Activated CD4-positive, alpha-beta T cell treated with anti-CD3 and anti-CD28 coated beads for 4 hours (primary cell): ENCODE data around the gene DCBLD1.
"Not testable (repeated sequence)": the region's sequence is repeated elsewhere in the genome, so short reads cannot be mapped to it uniquely, and the experiment has no call there.

Experiments
- DNase-seq, 2 donors: peaks; one replicate each; pipeline ENCODE4 v3.0.0-alpha.2; 2020

DCBLD1 gene

DNA sequence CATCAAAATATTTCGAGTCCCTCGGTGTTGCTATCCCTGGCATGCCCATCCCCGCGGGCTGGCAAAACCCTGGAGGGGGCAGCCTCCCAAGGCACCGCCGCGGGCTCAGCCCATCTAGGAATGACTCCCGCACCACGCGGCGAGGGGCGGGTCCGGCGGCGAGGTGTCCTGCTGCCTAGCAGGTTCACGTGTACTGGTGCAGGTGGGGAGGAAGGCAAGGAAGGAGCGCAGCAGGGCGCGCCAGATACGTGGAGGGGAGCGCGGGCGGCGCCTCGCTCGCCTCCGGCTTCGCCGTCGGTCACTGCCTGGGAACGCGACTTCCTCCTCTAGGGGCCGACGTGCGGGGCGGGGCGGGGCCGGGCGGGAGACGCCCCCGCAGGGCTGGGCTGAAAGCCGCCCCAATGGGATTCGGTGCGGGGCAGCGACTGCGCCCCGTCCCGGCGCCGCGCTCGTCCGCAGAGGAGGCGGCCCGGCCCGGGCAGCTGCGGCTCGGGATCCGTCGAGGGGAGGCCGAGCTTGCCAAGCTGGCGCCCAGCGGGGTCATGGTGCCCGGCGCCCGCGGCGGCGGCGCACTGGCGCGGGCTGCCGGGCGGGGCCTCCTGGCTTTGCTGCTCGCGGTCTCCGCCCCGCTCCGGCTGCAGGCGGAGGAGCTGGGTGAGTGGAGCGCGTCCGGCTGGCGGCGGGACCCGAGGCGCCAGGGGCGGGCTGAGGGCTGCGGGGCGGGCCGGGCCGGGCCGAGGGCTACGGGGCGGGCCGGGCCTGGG is at the start of gene DCBLD1:
DCBLD1 (plus strand) TSS at position 435 of the 764 bp plus-strand sequence; CDS start at position 543, 108 bp downstream.
- peak; percentile 34 to 45 for DNase-seq

DNA sequence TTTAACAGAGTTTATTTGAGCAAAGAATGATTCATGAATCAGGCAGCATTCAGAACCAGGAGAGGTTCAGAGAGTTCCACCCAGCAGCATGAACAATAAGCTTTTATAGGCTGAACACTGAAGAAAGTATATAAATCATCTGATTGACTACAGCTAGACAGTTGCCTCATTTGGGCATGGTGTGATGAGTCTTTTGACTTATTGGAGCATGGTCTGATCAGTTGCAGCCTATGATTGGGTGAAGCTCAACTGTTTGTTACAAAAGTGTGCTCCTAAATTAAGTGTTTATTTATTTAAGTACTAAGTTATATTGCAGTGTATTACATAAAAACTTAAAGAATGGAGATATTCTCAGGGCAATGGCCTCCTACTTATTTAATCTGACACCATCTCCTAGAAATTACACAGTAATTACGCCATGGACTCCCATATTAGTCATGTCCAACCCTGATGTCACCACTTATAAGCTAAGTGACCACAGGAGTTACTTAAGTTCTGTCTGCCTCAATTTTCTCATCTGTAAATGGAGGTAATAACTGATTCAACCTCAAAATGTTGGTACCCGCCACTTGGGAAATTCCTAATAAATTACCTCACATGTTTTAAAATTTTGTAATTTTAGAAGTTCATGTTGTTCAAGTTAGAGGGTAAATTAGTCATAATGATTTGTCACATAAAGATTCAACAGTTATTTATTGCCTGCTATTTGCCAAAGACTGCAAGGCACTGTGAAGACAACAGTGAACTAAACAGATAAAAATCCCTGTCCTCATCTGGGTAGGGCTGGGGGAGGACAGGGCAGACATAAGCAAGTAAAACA is 41.6 kb upstream of the DCBLD1 start:
- DNase-seq, result no peak

DNA sequence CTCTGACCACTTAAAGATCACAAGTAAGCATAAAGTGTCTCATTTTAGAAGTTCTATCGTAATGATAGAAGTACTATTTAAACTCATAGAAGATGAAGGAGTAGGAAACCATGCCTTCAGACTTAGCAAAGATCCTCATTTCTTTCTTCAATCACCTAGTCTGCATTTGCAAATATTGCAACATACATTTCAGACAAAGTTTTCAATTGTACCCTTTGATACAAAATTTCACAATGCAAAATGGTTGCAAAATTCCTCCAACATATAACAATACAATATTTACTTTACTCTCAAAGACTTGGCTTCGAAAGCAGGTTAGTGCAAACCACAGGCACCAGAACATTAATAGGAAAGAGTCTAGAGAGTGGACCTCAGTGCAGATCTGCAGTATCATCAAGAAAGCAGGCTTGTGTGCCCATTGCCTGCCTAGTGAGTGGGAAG is 40.6 kb upstream of the DCBLD1 start:
- DNase-seq, result no peak

DNA sequence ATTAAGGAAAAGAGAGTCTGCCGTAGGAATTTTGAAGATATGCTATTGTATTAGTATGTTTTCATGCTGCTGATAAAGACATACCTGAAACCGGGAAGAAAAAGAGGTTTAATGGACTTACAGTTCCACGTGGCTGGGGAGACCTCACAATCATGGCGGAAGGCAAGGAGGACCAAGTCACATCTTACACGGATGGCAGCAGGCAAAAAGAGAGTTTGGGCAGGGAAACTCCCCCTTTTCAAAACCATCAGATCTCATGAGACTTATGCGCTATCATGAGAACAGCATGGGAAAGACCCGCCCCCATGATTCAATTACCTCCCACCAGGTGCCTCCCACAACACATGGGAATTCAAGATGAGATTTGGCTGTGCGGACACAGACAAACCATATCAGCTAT is 40.2 kb upstream of the DCBLD1 start:
- DNase-seq, result not testable (repeated sequence)

DNA sequence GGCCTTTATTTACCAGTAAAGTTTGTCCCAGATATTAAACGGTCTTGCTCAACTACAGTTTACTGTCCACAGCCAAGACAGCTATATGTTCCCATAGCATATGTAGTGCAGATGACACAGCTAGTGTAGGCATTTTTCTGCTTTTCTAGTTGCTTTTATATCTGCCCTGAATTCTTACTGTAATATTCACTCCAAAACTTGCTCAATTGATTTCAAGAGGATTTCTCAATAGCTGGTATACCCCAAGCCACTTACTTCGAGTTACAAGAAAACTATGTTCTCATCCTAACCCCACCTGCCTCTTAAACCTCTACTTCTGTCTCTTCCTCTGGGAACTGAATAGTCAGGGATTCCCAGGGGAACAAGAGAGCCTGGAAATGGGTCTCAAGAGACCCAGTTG is 37.9 kb upstream of the DCBLD1 start:
- DNase-seq, result no peak

DNA sequence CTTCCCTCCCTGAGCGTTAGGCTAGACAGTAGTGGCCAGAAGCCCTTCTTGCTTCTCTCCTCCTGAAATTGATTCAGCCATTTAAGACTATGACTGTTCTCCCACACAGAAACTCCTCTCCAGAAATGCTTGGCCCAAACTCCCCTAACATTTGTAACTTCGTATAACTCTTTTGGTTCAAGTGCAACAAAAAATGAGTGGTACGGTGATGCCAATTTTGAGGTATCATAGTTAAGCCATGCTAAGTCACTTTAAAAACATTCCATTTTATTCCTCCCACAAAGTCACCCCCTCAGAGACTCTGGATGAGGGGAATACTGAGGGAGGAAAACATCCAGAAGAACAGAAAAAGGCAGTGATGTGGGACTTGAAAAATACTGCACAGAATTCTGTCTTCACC is 35.6 kb upstream of the DCBLD1 start:
- DNase-seq, result no peak

DNA sequence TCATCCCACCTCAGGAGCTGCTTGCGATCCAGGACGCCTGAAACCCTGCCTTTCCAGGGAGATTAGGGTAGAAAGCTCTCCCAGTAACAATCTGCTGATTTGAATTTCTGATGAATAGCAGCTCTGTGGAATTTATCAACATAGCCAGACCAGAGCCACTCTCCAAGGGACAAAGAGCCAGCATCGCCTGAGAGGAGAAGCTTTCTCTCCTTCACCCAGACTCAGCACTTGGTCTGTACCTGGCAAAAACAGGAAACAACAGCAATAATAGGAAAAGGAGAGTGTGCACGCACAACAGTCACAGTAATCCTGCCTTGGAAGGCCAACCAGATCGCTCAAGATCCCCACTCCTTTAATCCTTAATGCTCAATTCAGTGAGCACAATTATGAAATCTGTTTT is 34.5 kb upstream of the DCBLD1 start:
- no peak for DNase-seq

DNA sequence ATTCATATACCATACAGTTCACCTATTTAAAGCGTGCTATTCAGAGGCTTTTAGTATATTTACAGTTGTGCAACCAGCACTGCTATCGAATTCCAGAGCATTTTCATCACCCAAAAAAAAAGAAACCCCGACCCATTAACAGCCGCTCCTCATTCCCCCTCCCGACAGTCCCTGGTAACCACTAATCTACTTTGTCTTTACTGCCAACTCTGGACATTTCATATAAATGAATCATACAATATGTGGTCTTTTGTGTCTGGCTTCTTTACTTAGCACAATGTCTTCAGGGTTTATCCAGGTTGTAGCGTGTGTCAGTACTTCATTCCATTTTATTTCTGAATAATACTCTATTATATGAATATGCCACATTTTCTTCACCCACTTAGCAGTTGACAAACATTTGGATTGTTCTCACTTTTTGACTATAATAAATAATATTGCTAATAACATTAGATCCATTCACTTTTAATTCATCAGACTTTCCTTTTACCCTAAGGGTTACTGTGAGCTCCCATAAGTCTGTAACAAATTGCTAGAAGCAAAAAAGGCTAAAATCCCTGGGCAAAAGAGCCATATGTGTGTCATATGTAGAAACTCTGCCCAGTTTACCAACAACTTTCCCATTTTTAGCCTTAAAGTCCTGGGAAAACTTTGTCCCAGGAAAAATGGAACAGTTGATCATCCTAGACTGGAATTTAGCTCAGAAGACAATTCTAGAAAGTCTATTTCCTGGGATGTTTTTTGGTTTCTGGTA is 33.6 kb upstream of the DCBLD1 start:
- no peak for DNase-seq

DNA sequence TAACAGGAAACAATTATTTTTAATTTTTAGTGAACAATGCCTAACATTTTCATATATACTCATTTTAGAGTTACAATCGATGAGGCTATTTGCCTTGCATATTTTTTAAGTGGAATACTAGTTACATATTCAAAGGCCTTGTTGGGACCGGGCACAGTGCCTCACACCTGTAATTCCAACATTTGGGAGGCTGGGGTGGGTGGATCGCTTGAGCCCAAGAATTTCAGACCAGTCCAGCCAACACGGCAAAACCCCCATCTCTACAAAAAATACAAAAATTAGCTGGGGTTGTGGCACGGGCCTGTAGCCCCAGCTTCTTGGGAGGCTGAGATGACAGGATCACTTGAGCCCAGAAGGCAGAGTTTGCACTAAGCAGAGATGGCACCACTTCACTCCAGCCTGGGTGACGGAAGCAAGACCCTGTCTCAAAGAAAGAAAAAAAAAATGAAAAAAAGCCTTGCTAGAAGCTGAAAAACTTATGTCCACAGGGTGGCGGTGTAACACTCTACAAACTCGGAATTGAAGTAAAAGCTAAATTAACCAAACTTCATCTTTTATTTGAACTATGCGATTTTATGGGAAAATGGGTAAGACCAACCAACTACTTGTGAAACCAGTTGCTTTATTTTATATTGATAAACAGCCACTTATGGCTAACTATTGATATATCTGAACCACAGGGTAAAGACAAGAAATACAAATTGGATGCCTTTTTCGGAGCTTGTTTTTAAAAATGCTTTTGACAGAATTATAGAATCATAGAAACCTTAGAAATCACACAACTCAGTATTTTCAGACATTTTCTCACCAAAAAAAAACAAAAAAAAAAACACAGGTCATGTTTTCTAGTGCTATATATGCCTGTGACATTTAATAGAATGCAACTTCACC is 32.7 kb upstream of the DCBLD1 start:
- DNase-seq, result peak; percentile 48 to 69

DNA sequence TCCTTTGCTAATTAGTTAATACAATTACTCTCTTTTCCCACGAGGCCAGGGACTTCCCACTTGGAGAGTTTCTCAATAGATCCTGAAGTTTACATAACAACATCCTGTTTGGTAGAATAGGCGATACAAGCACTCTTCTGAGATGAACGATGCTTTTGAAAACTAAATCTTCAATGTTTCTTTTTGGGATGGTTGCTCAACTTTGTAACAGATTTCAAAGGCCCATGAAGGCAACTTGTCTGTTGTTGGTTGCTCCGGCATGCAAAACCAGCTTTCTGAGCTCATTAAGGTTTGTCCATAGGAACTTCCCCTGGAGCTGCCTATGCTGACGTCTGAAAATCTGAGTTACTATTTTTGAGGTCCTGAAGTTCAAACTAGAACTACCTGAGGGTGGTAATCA is 30.8 kb upstream of the DCBLD1 start:
- no peak for DNase-seq

DNA sequence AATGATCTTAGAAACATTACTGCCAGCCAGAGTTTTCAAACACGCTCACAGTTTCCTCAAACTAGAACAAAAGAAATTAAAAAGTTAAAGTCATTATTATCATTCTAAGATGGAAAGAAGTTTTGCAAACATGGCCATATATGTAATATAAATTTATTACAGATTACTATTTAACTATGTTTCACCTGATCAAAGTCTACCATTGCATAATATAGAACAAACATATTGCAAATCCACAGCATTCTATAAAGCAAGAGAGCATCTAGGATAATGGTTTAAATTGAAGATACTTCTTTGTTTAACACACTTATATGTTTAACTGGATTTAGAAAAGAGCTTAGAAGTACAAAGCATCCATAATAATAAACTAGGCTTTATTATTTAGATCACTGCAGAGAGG is 26.2 kb upstream of the DCBLD1 start:
- no peak for DNase-seq

DNA sequence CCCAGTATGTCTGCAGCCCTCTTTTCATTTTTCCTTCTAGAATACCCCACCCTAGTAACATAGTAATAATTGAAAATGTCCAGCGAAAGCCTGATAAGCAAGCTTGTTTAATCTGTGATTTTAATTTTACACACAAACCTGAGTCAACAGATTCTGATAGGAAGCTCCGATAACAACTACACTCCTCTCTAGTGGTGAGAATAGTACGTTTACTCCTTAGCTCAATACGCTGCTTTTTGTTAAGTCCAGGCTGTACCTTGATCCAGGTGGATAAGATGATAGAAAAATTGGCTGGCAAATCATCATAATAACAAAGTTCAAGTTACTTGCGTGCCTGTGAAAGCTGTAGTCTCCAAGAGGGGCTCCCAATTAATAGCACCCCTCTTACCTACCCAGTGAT is 25.5 kb upstream of the DCBLD1 start:
- DNase-seq, result no peak

DNA sequence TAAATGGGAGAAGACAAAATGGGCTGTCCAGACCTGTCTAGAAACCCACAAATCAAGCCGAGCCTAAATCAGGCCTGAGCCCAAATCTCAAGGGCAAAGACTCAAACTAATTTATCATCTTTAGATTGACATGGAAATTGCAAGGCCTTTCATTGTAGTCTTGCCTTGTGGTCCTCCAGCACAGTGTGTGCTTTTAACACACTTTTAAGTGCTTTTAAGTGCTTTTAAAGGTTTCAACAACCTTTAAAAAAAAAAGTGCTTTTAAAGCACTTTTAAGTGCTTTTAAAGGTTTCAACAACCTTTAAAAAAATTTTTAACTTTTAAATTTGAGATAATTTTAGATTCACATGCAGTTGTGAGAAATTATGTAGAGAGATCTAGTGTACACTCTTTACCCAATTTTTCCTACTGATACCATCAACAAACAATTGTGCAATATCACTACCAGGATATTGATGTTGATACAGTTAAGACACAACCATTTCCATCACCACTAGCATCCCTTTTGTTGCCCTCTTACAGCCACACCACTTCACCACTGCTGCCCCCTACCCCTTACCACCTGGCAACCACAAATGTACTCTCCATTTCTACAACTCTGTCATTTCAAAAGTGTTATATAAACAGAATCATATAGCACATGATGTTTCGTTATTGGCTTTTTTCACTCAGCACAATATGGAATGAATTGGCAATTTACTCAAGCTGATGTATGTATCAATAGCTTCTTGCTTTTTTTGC is 23.1 kb upstream of the DCBLD1 start:
- DNase-seq, result no peak

DNA sequence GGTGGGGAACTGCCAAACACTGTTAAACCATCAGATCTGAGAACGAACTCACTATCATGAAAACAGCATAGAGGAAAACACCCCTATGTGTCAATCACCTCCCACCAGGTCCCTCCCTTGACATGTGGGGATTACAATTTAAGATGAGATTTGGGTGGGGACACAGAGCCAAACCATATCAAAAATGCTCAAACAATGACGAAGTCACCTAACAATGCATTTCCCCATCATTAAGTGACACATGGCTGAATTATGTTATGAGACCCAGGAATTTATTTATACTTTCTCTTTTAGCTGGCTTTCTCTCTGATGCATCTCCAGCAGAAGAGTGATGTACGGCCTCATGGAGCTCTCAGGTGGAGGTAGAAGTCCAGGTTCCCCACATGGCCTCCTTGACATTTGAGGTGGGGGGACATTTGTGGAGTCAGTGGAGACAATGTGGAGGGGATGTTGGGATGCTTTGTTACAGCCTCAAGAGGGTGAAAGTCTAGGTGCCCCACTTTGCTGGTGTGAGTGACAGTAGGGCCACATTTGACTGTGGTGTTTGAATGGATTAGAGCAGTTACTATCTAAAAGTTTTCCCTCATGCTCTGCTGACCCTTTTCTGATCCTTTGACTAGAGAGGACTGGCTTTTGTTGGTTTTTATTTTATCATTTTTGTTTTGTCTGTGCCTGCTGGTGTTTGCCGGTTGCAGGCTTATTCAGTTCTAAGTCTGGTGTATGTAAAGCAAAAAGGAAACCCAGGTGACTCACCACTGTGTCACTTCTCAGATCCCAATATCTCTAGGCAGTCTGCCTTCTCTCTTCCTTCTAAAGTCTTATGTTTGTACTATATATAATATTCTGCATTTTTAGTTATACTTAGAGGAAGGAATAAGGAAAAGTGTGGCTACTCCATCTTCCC is 18.5 kb upstream of the DCBLD1 start:
- DNase-seq, result peak in 1 of 2 donors; percentile 2

DNA sequence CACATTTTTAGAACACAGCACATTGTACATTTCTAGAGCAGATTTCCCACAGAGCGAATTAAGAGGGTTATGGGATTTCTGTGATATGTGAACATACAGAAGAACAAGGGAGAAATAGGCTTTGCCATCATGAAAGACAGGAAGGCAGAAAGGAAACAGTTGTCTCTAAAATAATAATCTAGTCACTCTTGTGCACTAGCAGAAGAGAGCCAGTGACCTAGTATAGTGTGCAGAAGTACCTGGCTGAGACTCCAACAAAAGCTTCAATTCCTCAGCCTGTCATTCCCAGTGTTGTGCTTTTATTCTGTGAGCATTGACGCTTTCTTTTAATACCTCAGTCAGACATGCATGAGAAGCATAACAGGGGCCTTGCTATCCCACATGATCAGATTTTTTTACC is 17.8 kb upstream of the DCBLD1 start:
- DNase-seq, result no peak

DNA sequence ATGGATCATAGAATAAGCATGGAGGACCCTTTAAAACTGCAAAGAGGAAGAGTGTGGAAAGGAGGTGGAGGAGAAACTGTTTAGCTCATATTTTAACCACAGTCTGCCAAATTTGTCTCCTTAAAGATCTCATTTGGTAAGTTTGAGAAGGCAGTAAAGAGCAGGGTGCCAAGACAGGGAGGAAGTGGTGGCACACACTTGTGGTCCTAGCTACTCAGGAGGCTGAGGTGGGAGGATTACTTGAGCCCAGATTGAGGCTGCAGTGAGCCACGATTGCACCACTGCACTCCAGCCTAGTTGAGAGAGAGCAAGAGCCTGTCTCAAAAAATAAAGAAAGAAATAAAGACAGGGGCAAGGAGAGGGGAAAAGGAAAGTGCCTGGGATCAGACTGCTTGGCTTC is 16.8 kb upstream of the DCBLD1 start:
- DNase-seq, result no peak

DNA sequence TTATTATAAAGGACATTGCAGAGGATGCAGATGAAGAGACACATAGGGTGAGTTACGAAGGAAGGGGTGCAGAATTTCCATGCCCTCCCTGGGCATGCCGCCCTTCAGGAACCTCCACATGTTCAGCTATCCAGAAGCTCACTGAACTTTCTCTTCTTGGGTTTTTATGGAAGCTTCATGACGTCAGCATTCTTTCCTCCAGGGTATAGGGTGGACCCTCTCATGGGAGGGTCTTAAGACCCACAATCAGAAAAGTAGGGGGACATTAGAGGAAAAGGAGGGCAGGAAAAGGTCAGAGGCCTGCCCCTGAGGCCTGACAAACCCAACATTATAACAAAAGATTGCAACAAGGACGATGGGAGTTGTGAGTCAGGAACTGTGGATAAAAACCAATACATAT is 14.6 kb upstream of the DCBLD1 start:
- no peak for DNase-seq

DNA sequence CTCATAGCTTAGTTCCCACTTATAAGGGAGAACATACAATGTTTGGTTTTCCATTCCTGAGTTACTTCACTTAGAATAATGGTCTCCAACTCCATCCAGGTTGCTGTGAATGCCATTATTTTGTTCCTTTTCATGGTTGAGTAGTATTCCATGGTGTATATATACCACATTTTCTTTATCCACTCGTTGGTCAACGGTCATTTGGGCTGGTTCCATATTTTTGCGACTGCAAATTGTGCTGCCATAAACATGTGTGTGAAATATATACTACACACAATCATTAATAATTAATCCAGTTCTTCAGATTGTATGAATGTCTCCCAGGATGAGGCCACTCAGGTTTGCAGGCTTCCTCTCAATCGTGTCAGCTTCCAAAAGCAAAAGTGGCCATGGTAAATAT is 13.9 kb upstream of the DCBLD1 start:
- DNase-seq, result not testable (repeated sequence)

DNA sequence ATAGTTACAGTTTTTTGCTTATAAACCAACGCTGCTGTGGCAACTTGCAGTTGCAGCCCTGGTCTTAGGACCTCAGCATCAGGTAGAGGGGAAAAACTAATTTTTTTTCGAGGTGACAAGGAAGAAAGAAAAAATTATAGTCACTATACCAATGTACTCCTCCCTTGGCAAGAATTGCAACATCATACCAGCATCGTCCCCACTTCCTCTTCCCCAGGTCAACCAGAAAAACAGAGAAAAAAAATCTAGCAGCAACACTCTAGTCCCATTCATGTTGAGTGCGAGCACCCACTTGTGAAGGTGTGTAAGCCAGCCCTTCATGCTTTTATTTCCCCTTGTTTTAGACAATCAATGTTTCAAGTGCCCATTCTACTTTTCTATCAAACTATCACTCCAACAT is 13.1 kb upstream of the DCBLD1 start:
- DNase-seq, result no peak

DNA sequence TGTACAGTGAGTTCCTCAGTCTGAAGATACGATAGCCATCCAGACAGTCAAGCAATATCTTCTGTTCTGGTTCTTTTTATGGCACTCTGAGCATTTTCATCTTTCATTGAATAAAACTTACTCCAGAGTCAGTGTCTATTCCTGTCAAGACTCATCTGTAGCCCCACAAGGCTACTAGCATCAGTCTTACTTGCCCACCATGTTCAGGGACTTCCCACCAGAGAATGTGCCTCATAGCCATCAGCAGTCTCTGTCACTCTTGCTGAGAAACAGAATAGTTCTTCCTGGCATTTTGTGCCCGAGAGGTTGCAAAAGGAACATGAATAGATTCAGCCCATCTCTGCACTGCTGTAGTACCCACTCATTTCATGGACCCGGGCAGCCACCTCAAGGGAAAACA is 12.7 kb upstream of the DCBLD1 start:
- DNase-seq, result no peak

DNA sequence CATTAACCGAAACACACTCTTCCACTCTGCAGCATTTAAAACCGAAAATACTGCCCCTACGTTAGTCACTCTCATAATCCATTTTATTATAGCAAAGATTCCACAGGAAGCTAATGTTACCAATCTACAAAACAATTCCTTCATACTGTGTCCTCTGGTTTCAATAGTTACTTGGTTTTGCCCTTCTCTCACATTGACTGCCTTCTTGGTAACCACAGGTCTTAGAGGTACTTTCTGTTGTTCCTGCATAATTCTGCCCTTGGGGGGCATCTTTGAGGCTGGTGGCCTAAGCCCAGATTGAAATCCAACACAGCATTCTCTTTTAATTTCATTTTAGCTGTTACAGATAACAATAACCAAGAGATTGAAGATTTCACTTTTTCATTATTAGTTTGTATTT is 9.8 kb upstream of the DCBLD1 start:
- DNase-seq, result no peak
